LNCAP (cell line): ENCODE measurements around the gene SUPT3H.

ENCODE experiments used
- TF ChIP-seq, protein P1 (sequence below): fragments of 450-650 bp; IDR thresholded peaks from 2 replicates; pipeline ENCODE4 v1.5.1; 2017; ENCODE audit warnings: mild to moderate bottlenecking

Gene SUPT3H

DNA sequence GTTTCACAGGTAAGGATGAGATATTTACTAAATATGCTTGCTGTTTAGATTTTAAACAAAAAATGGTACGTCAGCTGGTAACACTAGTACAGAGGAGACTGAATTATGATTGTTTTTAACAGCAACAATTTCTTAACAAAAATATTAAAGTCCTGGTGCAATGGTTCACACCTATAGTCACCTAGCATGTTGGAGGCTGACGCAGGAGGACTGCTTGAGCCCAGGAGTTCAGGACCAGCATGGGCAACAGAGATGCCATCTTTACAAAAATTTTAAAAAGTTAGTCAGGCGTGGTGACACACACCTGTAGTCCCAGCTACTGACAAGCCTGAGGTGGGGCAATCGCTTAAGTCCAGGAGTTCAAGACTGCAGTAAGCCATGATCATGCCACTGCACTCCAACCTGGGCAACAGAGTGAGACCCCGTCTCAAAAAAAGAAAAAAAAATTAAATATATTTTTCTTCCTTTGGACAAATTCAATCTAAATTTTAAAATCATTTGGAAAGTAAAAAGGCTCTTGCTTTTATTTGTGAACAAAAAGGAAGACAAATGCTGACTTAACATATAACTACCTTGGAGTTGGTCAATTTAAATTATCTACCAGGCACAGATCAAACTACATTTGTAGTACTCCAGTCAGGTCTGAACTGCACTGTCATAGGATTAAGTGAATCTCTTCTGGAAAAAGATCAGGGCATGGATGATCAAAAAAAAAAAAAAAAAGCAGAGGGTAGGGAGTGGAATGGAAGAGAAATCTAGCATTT lies 87.8 kb downstream of the SUPT3H start:
- TF ChIP-seq, protein P1, sequence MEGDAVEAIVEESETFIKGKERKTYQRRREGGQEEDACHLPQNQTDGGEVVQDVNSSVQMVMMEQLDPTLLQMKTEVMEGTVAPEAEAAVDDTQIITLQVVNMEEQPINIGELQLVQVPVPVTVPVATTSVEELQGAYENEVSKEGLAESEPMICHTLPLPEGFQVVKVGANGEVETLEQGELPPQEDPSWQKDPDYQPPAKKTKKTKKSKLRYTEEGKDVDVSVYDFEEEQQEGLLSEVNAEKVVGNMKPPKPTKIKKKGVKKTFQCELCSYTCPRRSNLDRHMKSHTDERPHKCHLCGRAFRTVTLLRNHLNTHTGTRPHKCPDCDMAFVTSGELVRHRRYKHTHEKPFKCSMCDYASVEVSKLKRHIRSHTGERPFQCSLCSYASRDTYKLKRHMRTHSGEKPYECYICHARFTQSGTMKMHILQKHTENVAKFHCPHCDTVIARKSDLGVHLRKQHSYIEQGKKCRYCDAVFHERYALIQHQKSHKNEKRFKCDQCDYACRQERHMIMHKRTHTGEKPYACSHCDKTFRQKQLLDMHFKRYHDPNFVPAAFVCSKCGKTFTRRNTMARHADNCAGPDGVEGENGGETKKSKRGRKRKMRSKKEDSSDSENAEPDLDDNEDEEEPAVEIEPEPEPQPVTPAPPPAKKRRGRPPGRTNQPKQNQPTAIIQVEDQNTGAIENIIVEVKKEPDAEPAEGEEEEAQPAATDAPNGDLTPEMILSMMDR, result no peak

DNA sequence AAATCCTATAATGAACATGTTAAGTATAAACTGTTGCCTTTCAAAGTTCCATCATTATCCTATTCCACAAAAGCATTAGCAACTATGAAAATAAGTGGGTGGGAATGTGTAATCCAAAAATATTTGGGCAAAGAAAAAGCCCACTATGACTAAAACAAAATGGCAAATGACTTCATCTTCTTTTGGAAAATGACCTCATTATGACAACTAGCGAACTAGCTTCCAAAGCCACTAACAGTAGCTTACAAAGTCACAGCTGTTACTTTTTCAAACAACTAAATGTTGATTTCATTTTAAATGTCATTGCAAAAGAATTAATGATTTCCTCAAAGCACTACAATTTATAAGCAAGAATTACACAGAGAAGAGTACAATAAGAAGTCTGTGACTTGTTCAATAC lies 99.4 kb downstream of the SUPT3H start:
- TF ChIP-seq, protein P1, result no peak

DNA sequence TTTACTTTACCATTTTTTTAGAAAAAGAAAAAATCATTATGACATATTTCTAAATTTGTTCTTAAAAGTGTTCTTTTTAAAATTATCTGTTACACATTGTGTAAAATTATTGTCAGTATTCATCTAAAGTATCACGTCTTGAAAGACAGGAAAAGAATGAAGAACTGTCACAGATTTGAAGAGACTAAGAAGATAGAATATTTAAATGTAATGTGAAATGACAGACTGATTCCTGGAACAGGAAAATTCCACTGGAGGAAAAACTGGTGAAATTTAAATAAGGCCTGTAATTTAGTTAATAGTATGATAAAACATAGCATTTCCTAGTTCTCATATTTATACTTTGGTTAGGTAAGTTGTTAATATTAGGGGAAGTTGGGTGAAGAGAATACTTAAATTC lies 102.4 kb downstream of the SUPT3H start:
- TF ChIP-seq, protein P1, result no peak

DNA sequence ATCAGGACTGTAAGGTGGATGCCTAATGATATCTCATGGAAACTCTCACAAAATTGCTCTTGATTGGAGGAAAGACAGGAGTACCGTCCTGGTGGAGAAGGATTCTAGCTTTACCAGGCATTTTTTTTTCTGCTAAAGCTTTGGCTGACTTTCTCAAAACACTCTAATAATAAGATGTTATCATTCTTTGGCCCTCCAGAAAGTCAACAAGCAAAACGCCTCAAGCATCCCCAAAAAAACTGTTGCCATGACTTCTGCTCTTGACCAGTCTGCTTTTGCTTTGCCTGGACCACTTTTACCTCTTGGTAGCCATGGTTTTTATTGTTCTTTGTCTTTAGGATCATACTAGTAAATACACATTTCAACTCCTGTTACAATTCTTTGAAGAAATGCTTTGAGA lies 105.1 kb downstream of the SUPT3H start:
- TF ChIP-seq, protein P1, result no peak

DNA sequence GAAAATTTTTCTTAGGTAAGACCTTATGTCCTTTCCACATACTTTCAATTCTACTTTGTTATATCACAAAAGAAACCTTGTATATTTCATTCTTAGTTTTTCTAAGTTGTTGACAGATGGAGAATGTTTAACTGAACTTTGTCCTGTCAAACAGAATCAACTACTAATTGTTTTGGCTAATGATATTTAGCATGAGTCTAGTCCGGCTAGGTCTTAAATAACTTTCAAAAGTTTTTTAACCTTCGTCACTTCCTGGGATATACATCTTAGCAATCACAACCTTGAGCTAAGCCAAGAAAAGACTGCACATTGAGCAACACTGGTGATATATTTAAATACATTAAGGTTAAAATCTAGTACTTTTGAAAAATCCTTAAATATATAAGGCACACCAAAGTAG lies 112.5 kb downstream of the SUPT3H start:
- TF ChIP-seq, protein P1, result no peak

DNA sequence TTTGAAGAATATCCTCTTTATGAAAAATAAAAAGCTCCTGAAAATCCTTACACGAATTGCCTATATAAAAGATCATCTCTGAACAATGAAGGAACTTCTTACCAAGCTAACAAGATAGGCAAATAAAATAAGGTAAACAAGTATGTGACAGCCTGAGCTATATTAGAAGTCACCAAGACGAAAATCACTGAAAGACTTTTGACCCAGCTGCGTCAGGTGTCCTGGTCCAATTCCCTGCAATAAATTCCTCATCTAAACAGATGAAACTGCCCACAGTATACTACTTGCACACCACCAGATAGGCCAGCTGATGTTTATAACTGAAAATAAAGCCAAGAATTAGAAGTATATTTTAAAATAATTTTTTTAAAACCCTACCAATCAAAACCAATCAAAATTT lies 117.0 kb downstream of the SUPT3H start:
- TF ChIP-seq, protein P1, result no peak

DNA sequence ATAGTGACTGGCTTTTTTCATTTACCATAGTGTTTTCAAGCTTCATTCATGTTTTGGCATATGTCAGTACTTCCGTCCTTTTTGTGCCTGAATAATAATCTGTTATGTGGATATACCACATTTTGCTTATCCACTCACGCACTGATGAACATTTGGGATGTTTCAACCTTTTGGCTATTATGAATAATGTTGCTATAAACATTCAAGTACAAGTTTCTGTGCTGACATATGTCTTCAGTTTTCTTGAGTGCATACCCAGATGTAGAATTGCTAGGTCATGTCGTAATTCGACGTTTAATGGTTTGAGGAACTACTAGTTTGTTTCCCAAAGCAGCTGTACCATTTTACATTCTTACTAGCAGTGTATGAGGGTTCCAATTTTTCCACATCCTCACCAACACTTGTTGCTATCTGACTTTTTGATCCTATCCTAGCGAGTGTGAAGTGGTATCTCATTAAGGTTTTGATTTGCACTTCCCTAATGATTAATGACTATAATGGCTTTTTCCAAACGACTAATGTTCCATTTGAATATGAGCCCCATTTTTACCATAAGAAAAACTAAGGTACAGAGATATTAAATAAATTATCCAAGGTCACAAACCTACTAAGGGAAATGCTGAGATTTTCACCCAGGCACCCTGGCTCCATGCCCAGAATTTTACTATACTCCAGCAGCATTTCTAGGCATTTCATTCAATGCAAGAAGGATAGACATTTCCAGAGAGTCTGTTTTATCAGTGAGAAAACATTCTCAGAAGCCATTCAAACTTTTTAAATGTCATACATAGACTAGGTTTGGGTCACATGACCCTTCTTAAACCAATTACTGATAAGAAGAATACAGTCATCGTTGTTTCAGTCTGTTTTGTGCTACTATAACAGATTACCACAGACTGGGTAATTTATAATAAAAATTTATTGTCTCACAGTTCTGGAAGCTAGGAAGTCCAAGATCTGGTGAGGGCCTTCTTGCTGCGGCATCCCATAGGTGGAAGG lies 120.7 kb downstream of the SUPT3H start:
- TF ChIP-seq, protein P1, result no peak
